Measurements from ENCODE around the gene DAB2IP.

The DAB2IP gene

GRCh38 chr9:121744687-121745395, 93.4 kb downstream of the DAB2IP start:
- DNase-seq (ENCODE audit: low read depth), result no peak

GRCh38 chr9:121745396-121745695, 93.9 kb downstream of the DAB2IP start:
- DNase-seq (ENCODE audit: low read depth), result no peak

GRCh38 chr9:121746411-121746810, 95.0 kb downstream of the DAB2IP start:
- DNase-seq (ENCODE audit: low read depth), result no peak

- no peak for DNase-seq (ENCODE audit: low read depth)
Measured at GRCh38 chr9:121746866-121747265, 95.4 kb downstream of the DAB2IP start.

- no peak for DNase-seq (ENCODE audit: low read depth)
Measured at GRCh38 chr9:121748074-121748473, 96.6 kb downstream of the DAB2IP start.

GRCh38 chr9:121748727-121749423, 97.4 kb downstream of the DAB2IP start:
- DNase-seq (ENCODE audit: low read depth), result no peak

- no peak for DNase-seq (ENCODE audit: low read depth)
Measured at GRCh38 chr9:121749614-121750013, 98.2 kb downstream of the DAB2IP start.

GRCh38 chr9:121750259-121750714, 98.9 kb downstream of the DAB2IP start:
- no peak for DNase-seq (ENCODE audit: low read depth)

- no peak for DNase-seq (ENCODE audit: low read depth)
Measured at GRCh38 chr9:121750715-121751623, 99.5 kb downstream of the DAB2IP start.

- DNase-seq (ENCODE audit: low read depth), result no peak
Measured at GRCh38 chr9:121751686-121752445, 100.4 kb downstream of the DAB2IP start.

GRCh38 chr9:121752929-121753328, 101.5 kb downstream of the DAB2IP start:
- DNase-seq (ENCODE audit: low read depth), result no peak

GRCh38 chr9:121753802-121754654, 102.6 kb downstream of the DAB2IP start:
- no peak for DNase-seq (ENCODE audit: low read depth)

- DNase-seq (ENCODE audit: low read depth), result no peak
Measured at GRCh38 chr9:121754655-121755436, 103.4 kb downstream of the DAB2IP start.

GRCh38 chr9:121755581-121755980, 104.1 kb downstream of the DAB2IP start:
- DNase-seq (ENCODE audit: low read depth), result no peak

- no peak for DNase-seq (ENCODE audit: low read depth)
Measured at GRCh38 chr9:121756474-121757280, 105.2 kb downstream of the DAB2IP start.

- DNase-seq (ENCODE audit: low read depth), result no peak
Measured at GRCh38 chr9:121757281-121757585, 105.8 kb downstream of the DAB2IP start.

- DNase-seq (ENCODE audit: low read depth), result no peak
Measured at GRCh38 chr9:121758693-121759092, 107.3 kb downstream of the DAB2IP start.

- no peak for DNase-seq (ENCODE audit: low read depth)
Measured at GRCh38 chr9:121759996-121760395, 108.6 kb downstream of the DAB2IP start.

GRCh38 chr9:121760571-121760970, 109.1 kb downstream of the DAB2IP start:
- DNase-seq (ENCODE audit: low read depth), result no peak

- no peak for DNase-seq (ENCODE audit: low read depth)
Measured at GRCh38 chr9:121763131-121763530, 111.7 kb downstream of the DAB2IP start.

Data from stimulated activated CD8-positive, alpha-beta memory T cell treated with anti-CD3 and anti-CD28 coated beads, Interleukin-15, amount 100 ng/mL, for 24 hours (primary cell).